Measurements from ENCODE around the gene ANKRD13C. TPM values are rescaled to one million over a fixed set of nuclear protein-coding genes. Genes with fewer than 3 reads are reported as not detected.
"Not testable (repeated sequence)": the region's sequence is repeated elsewhere in the genome, so short reads cannot be mapped to it uniquely, and the experiment has no call there.

ANKRD13C gene
- total and polyA plus RNA-seq, 9 donors: 11.8 to 27.9 (median 24.1) TPM

GRCh38 chr1:70355111-70355407, 537 bp upstream of the ANKRD13C start:
- no peaks in the 10 kb centered on the region for H3K36me3 ChIP-seq
- H3K9me3 ChIP-seq: no peaks in the 10 kb centered on the region
- peak overlapping the region; percentile 77 for H3K4me3 ChIP-seq
- no peaks in the 10 kb centered on the region for H3K27me3 ChIP-seq
- 26 to 40% (median 31%) methylated on average over 6 of the region's 6 CpGs for WGBS, 3 donors
- peaks cover 2% of the 10 kb centered on the region for H3K4me1 ChIP-seq (ENCODE audit: insufficient read depth)
- DNase-seq: no peak
- TF ChIP-seq CTCF (IDR thresholded peaks at IDR 0.05) (no peak), EP300 (IDR thresholded peaks at IDR 0.05) (no peak), POLR2A (IDR thresholded peaks at IDR 0.05) (no peak)
- intact Hi-C loops (cut with DNase I): loop anchor here in 2 of 4 donors (10.0 kb wide), 2 partner anchors 50 to 60 kb away; partner anchors contain the start of gene CTH (in 1 of the 2)
- peak overlapping the region; percentile 77 for H3K27ac ChIP-seq

- Histone ChIP-seq H3K4me3 (peak overlapping the region; percentile 77), H3K27ac (peak overlapping the region; percentile 77), H3K4me1 (ENCODE audit: insufficient read depth) (peaks cover 2% of the 10 kb centered on the region), H3K9me3 (no peaks in the 10 kb centered on the region), H3K27me3 (no peaks in the 10 kb centered on the region), H3K36me3 (no peaks in the 10 kb centered on the region)
- WGBS, 3 donors: 0 to 1% (median 1%) methylated on average over 32 to 34 of the region's 34 CpGs
- intact Hi-C loops (cut with DNase I): loop anchor here in 2 of 4 donors (10.0 kb wide), 2 partner anchors 51 to 61 kb away; partner anchors contain the start of gene CTH (in 1 of the 2)
- no peak for TF ChIP-seq CTCF (IDR thresholded peaks at IDR 0.05)
- DNase-seq: no peak
Measured at GRCh38 chr1:70353601-70354331, 756 bp downstream of the ANKRD13C start.

GRCh38 chr1:70353044-70353443, 1.5 kb downstream of the ANKRD13C start:
- Histone ChIP-seq H3K4me1 (ENCODE audit: insufficient read depth) (peaks cover 2% of the 10 kb centered on the region), H3K36me3 (no peaks in the 10 kb centered on the region), H3K4me3 (peak overlapping the region; percentile 77), H3K27me3 (no peaks in the 10 kb centered on the region), H3K27ac (no peak overlapping the region), H3K9me3 (no peaks in the 10 kb centered on the region)
- intact Hi-C loops (cut with DNase I): loop anchor here in 2 of 4 donors (10.0 kb wide), 2 partner anchors 52 to 62 kb away; partner anchors contain the start of gene CTH (in 1 of the 2)
- DNase-seq: no peak
- TF ChIP-seq EP300 (IDR thresholded peaks at IDR 0.05) (no peak), POLR2A (IDR thresholded peaks at IDR 0.05) (no peak), CTCF (IDR thresholded peaks at IDR 0.05) (no peak)
- 20 to 25% (median 22%) methylated on average over 4 of the region's 4 CpGs for WGBS, 3 donors

GRCh38 chr1:70349799-70350198, 4.7 kb downstream of the ANKRD13C start:
- H3K4me1 ChIP-seq (ENCODE audit: insufficient read depth); DNase-seq; H3K9me3 ChIP-seq; H3K27me3 ChIP-seq; H3K36me3 ChIP-seq; H3K4me3 ChIP-seq; H3K27ac ChIP-seq: not testable (repeated sequence)
- 83 to 95% (median 93%) methylated on average over 4 of the region's 4 CpGs for WGBS, 3 donors
- intact Hi-C loops (cut with DNase I): loop anchor here in 2 of 4 donors (10.0 kb wide), 2 partner anchors 55 to 65 kb away; partner anchors contain the start of gene CTH (in 1 of the 2)

All from ovary (tissue), 9 donors.